ENCODE data around the gene GRK6.

GRK6 gene

DNA sequence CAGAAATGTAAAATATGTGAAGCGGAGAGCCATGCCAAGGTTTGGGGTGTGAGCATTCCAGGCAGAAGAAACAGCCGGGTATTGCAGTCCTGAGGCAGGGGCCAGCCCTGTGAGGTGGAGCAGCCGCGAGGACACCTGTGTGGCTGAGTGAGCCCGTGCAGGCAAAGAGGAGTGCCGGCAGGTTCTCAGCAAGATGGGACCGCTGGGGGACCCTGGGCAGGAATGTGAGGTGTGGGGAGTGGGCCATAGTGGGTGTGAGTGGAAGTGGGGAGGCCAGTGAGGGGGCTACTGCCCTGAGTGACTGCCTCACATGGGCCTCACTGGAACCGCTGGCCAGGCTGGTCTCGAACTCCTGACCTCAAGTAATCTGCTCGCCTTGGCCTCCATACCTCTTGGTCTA lies 12.0 kb downstream of the GRK6 start:
- TF ChIP-seq, protein P1, sequence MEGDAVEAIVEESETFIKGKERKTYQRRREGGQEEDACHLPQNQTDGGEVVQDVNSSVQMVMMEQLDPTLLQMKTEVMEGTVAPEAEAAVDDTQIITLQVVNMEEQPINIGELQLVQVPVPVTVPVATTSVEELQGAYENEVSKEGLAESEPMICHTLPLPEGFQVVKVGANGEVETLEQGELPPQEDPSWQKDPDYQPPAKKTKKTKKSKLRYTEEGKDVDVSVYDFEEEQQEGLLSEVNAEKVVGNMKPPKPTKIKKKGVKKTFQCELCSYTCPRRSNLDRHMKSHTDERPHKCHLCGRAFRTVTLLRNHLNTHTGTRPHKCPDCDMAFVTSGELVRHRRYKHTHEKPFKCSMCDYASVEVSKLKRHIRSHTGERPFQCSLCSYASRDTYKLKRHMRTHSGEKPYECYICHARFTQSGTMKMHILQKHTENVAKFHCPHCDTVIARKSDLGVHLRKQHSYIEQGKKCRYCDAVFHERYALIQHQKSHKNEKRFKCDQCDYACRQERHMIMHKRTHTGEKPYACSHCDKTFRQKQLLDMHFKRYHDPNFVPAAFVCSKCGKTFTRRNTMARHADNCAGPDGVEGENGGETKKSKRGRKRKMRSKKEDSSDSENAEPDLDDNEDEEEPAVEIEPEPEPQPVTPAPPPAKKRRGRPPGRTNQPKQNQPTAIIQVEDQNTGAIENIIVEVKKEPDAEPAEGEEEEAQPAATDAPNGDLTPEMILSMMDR (IDR thresholded peaks at IDR 0.05; ENCODE audit: low read depth, low read length): no peak
- H3K4me3 ChIP-seq (ENCODE audit: low read depth, low read length): no peak overlapping the region

DNA sequence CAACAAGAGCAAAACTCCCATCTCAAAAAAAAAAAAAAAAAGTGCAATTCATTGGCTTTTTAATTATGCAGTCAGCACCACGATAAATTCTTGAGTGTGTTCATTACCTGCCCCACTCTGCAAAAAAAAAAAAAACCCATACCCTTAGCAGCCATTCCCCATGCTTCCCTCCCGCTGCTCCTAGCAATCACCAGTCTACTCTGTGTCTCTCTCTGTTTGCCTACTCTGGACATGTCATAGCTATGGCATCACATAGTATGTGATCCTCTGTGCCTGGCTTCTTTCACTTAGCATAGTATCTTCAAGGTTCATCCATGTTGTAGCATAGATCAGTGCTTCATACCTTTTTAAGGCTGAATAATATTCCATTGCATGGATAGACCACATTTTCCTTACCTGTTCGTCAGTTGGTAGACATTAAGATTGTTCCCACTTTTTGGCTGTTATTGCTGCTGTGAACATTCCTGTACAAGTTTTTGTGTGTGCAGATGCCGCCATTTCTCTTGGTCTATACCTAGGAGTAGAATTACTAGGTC lies 13.1 kb downstream of the GRK6 start:
- H3K4me3 ChIP-seq (ENCODE audit: low read depth, low read length): no peak overlapping the region
- TF ChIP-seq, protein P1 (IDR thresholded peaks at IDR 0.05; ENCODE audit: low read depth, low read length): no peak

DNA sequence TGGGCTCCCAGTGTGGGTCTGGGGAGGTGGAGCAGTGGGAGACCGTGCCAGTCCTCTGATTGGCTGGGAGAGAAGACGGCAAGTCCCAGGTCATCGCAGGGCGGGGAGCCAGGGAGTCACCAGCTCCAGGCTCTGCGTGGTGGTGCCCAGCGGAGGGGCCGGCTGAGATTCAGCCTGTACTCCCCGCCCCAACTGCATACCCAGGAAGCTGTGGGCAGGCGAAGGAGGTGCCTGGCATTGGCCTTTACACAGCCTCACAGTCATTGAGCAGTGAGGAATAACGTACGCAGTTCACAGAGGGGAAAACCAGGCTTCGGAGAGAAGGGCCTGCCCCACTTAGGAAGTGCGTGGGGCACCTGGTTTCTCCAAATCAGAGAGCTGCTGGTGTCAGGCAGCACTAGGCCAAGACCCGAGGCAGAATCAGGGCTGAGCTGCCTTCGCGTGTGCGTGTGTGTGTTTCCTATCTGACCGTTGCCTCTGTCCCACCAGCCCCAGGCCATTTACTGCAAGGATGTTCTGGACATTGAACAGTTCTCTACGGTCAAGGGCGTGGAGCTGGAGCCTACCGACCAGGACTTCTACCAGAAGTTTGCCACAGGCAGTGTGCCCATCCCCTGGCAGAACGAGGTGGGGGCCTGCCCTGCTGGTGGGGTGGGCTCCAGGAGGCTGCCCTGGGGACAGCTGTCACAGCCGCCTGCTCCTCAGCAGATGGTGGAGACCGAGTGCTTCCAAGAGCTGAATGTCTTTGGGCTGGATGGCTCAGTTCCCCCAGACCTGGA lies 13.9 kb downstream of the GRK6 start:
- TF ChIP-seq, protein P1 (IDR thresholded peaks at IDR 0.05; ENCODE audit: low read depth, low read length): no peak
- no peak overlapping the region for H3K4me3 ChIP-seq (ENCODE audit: low read depth, low read length)

DNA sequence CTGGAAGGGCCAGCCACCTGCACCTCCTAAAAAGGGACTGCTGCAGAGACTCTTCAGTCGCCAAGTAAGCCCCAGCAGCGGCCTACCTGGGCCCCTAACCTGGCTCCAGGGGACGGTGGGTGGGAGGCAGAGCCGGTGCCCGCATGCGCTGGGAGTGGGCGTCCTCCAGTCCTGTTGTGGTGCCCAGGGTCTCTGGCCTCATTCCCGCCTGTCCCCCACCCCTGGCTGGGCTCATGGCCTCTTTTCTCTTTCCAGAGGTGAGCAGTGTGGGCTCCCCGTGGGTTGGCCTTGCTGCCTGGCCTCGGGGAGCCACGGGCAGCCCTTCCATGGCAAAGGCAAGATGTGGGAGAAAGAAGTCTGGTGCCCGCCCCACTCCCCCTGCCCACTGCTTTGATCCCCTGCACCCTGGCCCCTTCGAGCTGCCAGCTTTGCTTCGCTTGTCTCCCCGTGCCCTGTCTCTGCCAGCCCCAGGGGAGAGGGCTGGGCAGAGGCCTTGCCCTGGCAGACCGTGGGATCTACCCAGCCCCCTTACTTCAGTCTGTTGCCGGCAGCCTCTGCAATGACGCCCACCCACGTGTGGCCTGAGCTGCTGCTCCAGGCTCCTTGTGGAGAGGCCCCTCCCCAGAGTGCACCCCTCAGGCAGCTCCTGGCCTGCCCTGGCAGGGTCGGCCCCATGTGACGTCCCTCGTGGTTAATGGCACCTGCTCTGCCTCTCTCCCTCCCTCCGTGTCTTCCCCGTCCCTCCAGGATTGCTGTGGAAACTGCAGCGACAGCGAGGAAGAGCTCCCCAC lies 14.7 kb downstream of the GRK6 start:
- no peak overlapping the region for H3K4me3 ChIP-seq (ENCODE audit: low read depth, low read length)
- TF ChIP-seq, protein P1 (IDR thresholded peaks at IDR 0.05; ENCODE audit: low read depth, low read length): no peak

DNA sequence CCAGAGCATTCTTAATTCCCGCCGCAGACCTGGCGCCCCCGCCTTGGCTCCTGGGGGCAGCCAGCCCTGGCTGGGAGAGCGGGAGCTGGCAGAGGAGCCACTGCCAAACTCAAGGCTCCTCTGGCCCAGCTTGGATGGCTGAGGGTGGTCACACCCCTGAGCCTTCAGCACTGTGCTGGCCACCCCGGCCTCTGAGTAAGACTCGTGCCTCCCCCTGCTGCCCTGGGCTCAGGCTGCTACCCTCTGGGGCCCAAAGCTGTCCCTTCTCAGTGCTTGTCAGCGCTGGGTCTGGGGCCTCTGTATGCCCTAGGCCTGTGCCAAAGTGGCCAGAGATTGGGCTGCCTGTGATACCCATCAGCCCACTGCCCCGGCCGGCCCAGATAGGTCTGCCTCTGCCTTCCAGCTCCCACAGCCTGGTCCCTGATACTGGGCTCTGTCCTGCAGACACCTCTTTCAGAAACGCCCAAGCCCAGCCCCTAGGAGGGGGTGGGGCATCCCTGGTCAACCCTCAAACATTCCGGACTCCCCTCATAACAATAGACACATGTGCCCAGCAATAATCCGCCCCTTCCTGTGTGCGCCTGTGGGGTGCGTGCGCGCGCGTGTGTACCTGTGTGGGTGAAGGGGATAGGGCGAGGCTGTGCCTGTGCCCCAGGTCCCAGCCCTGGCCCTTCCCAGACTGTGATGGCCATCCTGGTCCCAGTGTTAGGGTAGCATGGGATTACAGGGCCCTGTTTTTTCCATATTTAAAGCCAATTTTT lies 15.8 kb downstream of the GRK6 start:
- no peak overlapping the region for H3K4me3 ChIP-seq (ENCODE audit: low read depth, low read length)
- TF ChIP-seq, protein P1 (IDR thresholded peaks at IDR 0.05; ENCODE audit: low read depth, low read length): no peak

DNA sequence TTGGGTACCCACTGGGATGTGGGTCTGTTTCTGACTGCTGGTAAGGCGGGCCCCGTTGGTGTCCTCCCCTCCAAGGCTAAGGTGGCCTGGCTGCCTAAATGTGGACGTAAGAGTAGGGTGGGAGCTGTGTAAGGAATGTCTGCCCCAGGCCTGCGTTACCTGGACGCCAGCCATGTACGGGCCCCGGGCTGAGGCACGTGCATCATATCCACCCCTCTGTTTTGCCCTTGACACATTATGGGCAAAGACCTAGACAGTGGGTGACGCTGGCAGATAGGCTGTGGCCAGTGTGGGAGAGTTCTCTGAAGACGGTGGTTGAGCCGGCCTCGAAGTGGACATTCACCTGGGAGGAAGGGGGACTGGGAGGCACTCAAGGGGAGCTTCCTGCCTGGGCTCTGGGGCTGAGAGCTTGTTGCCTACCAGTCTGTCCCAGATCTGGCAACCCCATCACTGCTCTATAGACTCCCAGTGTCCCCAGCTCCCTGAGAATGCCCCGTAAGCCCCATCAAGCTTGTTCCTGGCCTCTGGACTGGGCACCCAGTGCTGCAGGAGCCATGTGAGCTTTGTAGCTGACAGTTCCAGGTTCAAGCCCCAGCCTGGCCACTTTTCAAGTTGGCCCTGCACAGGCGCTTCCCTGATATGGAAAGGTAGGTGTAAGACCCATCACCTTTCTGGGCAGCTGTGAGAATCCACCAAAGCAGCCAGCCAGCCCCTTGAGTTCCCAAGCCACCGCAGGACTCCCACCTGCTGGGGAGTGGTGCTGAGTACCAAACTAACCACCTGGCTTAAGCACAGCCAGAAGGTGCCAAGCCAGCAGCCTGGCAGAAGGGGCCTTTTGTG lies 16.9 kb downstream of the GRK6 start:
- H3K4me3 ChIP-seq (ENCODE audit: low read depth, low read length): no peak overlapping the region
- TF ChIP-seq, protein P1 (IDR thresholded peaks at IDR 0.05; ENCODE audit: low read depth, low read length): no peak
